ENCODE results near the gene PLXNA4.

Gene PLXNA4

DNA sequence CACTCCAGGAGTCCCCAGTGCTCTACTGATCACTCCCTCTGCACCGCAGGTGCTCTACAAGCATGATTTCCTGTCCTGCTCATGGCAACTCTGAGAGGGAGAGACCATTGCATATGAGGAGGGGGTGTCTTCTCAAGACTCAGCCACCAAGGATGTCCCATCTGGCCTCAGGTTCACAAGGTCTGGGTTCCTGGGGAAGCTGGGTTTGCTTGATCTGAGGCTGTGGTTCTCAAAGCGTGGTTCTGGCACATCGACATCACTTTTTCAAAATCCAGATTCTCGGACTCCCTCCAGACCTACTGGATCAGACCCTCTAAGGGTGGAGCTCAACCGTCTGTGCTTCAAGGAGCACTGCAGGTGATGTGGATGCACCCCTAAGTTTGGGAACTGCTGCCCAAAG lies 247.5 kb downstream of the PLXNA4 start:
- H2AFZ ChIP-seq (ENCODE audit: low read depth, low read length): no peak overlapping the region
- H4K20me1 ChIP-seq (ENCODE audit: insufficient read depth, low read length): no peaks in the 10 kb centered on the region
- no peaks in the 10 kb centered on the region for H3K79me2 ChIP-seq (ENCODE audit: low read length)
- no peak overlapping the region for H3K27ac ChIP-seq (ENCODE audit: low read length)
- no peak overlapping the region for H3K9ac ChIP-seq (ENCODE audit: low read length)
- H3K4me2 ChIP-seq (ENCODE audit: low read length): no peak overlapping the region
- H3K36me3 ChIP-seq (replicated peaks; ENCODE audit: low read depth, low read length): no peaks in the 10 kb centered on the region
- H3K4me3 ChIP-seq (ENCODE audit: low read length): no peak overlapping the region
- no peaks in the 10 kb centered on the region for H3K9me3 ChIP-seq (ENCODE audit: insufficient read depth, low read length)
- H3K4me1 ChIP-seq (ENCODE audit: low read length): no peaks in the 10 kb centered on the region
- H3K27me3 ChIP-seq (ENCODE audit: low read depth, low read length): peaks cover 48% of the 10 kb centered on the region
- TF ChIP-seq, protein P1, sequence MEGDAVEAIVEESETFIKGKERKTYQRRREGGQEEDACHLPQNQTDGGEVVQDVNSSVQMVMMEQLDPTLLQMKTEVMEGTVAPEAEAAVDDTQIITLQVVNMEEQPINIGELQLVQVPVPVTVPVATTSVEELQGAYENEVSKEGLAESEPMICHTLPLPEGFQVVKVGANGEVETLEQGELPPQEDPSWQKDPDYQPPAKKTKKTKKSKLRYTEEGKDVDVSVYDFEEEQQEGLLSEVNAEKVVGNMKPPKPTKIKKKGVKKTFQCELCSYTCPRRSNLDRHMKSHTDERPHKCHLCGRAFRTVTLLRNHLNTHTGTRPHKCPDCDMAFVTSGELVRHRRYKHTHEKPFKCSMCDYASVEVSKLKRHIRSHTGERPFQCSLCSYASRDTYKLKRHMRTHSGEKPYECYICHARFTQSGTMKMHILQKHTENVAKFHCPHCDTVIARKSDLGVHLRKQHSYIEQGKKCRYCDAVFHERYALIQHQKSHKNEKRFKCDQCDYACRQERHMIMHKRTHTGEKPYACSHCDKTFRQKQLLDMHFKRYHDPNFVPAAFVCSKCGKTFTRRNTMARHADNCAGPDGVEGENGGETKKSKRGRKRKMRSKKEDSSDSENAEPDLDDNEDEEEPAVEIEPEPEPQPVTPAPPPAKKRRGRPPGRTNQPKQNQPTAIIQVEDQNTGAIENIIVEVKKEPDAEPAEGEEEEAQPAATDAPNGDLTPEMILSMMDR (IDR thresholded peaks at IDR 0.05; ENCODE audit: low read depth, low read length): no peak
- TF ChIP-seq EZH2phosphoT487 (IDR thresholded peaks at IDR 0.05; ENCODE audit: low read depth): no peak

DNA sequence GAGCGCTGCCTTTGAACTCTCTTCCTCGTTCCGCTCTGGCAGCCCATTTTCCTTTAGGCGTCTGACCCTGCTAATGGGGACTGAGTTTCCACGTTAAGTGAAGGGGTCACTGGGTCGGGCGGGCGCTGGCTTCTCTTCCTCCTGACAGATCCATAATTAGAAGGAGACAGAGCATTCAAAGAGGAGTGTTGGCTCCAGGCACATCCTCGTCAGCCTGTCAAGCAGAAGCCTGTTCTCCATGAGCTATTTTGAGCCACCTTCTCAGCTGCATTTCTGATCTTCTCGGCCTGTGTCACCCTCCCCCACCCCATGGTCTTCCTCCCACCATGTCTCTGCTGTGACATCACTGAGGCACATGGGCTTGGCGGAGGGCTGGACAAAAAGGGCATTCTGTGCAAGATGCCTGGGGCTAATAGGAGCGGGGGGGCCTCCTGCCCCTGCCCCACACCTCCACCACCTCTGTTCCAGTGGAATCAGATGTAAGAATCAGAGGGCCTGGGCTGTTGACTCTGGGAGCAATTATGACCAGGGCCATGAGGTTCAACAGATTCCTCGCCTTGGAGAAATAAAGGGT lies 248.1 kb downstream of the PLXNA4 start:
- H3K79me2 ChIP-seq (ENCODE audit: low read length): no peaks in the 10 kb centered on the region
- no peak for TF ChIP-seq EZH2phosphoT487 (IDR thresholded peaks at IDR 0.05; ENCODE audit: low read depth)
- TF ChIP-seq, protein P1 (IDR thresholded peaks at IDR 0.05; ENCODE audit: low read depth, low read length): no peak

DNA sequence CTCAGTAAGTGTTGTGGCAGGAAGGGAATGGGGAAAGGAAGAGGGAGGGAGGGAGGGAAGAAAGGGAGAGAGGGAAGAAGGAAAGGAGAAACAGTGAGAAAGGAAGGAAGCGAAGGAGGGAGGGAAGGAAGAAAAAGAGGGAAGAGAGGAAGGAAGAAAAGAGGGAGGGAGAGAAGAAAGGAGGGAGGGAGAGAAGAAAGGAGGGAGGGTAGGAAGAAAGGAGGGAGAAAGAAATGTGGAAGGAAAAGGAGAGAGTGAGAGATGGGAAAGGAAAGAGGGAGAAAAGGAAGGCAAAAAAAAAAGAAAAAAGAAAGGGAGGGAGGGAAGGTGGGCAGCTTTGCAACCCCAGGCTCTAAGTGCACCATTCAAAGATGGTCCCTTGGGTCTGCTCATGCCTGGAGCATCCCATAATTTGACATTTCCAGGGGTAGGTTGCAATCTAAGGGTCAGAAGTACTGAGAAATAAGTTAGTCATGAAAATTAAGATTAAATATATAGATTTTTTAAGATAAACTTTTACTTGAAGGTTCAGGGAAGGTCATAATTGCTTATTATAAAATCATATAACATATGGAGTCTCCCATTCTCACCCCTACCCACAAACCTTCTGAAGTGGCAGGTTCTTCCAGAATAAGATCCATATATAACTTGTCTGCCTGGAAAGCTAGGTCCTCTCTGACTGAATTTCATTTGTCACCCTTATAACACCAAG lies 249.2 kb downstream of the PLXNA4 start:
- Histone ChIP-seq H3K27me3 (ENCODE audit: low read depth, low read length) (peaks cover 46% of the 10 kb centered on the region), H4K20me1 (ENCODE audit: insufficient read depth, low read length) (no peaks in the 10 kb centered on the region), H3K36me3 (replicated peaks; ENCODE audit: low read depth, low read length) (no peaks in the 10 kb centered on the region)

More for the DNA sequence above, 248.1 kb downstream of the PLXNA4 start:
- Histone ChIP-seq H3K27me3 (ENCODE audit: low read depth, low read length) (peaks cover 51% of the 10 kb centered on the region), H3K36me3 (replicated peaks; ENCODE audit: low read depth, low read length) (no peaks in the 10 kb centered on the region), H3K9me3 (ENCODE audit: insufficient read depth, low read length) (no peaks in the 10 kb centered on the region), H3K9ac (ENCODE audit: low read length) (no peak overlapping the region), H3K27ac (ENCODE audit: low read length) (no peak overlapping the region), H4K20me1 (ENCODE audit: insufficient read depth, low read length) (no peaks in the 10 kb centered on the region), H3K4me3 (ENCODE audit: low read length) (no peak overlapping the region), H3K4me2 (ENCODE audit: low read length) (no peak overlapping the region), H3K4me1 (ENCODE audit: low read length) (no peaks in the 10 kb centered on the region), H2AFZ (ENCODE audit: low read depth, low read length) (no peak overlapping the region)

DNA sequence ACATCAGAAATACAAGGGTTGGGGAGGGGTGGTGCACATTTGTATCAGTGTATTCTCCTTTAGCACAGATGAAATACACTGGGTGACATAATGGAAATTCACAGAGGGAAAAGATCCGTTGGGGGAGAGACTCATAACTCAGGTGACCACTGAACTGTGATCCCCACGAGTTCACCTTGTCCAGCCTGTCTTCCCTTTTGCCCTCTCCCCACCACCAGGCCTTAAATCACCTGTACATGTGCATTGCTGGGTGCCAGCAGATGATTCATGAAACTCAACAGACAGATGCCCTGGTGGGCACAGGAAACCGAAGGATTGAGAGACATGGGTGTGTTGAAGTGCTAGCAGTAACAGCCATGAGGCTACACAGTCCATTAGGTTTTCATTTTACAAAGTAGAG lies 253.3 kb downstream of the PLXNA4 start:
- H3K9me3 ChIP-seq (ENCODE audit: insufficient read depth, low read length): no peaks in the 10 kb centered on the region

More for the DNA sequence above, 249.2 kb downstream of the PLXNA4 start:
- Histone ChIP-seq H3K27ac (ENCODE audit: low read length) (no peak overlapping the region), H3K9ac (ENCODE audit: low read length) (no peak overlapping the region), H3K79me2 (ENCODE audit: low read length) (no peaks in the 10 kb centered on the region), H3K4me2 (ENCODE audit: low read length) (no peak overlapping the region), H2AFZ (ENCODE audit: low read depth, low read length) (no peak overlapping the region), H3K9me3 (ENCODE audit: insufficient read depth, low read length) (no peaks in the 10 kb centered on the region), H3K4me3 (ENCODE audit: low read length) (no peak overlapping the region), H3K4me1 (ENCODE audit: low read length) (no peaks in the 10 kb centered on the region)
- TF ChIP-seq, protein P1 (IDR thresholded peaks at IDR 0.05; ENCODE audit: low read depth, low read length): no peak
- no peak for TF ChIP-seq EZH2phosphoT487 (IDR thresholded peaks at IDR 0.05; ENCODE audit: low read depth)

More for the DNA sequence above, 253.3 kb downstream of the PLXNA4 start:
- Histone ChIP-seq H3K36me3 (replicated peaks; ENCODE audit: low read depth, low read length) (no peaks in the 10 kb centered on the region), H2AFZ (ENCODE audit: low read depth, low read length) (no peak overlapping the region), H3K27ac (ENCODE audit: low read length) (no peak overlapping the region), H3K79me2 (ENCODE audit: low read length) (no peaks in the 10 kb centered on the region), H3K27me3 (ENCODE audit: low read depth, low read length) (peaks cover 51% of the 10 kb centered on the region), H3K4me2 (ENCODE audit: low read length) (no peak overlapping the region), H3K9ac (ENCODE audit: low read length) (no peak overlapping the region), H4K20me1 (ENCODE audit: insufficient read depth, low read length) (no peaks in the 10 kb centered on the region), H3K4me3 (ENCODE audit: low read length) (no peak overlapping the region), H3K4me1 (ENCODE audit: low read length) (peaks cover 9% of the 10 kb centered on the region; the same call in 1 of the 2 replicates)
- no peak for TF ChIP-seq EZH2phosphoT487 (IDR thresholded peaks at IDR 0.05; ENCODE audit: low read depth)
- TF ChIP-seq, protein P1 (IDR thresholded peaks at IDR 0.05; ENCODE audit: low read depth, low read length): no peak
